ENCODE data around the gene HS3ST3A1.

HS3ST3A1 gene

DNA sequence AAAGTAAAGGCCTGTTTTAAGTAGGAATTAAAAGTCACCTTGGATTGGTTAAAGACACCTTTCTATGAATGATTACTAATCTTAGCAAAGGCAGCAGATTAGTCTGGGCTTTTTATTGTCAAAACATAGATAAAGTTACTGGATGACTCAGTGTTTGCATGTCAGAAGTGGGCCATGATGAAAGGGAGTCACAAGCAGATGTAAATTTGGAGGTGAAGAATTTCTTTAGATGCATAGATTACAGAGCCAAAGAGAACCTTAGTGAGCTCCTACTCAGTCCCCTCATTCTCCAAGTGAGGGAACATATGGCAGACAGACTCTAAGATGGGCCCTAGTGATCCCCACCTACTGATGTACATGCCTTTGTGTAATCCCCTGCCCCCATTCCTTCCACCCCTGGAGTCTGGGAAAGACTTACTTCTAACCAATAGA, 124.5 kb downstream of the HS3ST3A1 start:
- H3K27ac ChIP-seq (ENCODE audit: low read length) = no peak overlapping the region
- H3K36me3 ChIP-seq (ENCODE audit: control insufficient read depth, low read depth, low read length) = no peaks in the 10 kb centered on the region
- no peak overlapping the region for H3K4me3 ChIP-seq (ENCODE audit: low read length)
- no peak overlapping the region for H3K9ac ChIP-seq (ENCODE audit: low read length)
- H3K9me3 ChIP-seq (ENCODE audit: control insufficient read depth, low read depth, low read length) = peaks cover 16% of the 10 kb centered on the region
- H3K4me1 ChIP-seq (ENCODE audit: control insufficient read depth, low read depth, low read length) = no peaks in the 10 kb centered on the region
- no peaks in the 10 kb centered on the region for H3K27me3 ChIP-seq (ENCODE audit: control insufficient read depth, insufficient read depth, low read length)

DNA sequence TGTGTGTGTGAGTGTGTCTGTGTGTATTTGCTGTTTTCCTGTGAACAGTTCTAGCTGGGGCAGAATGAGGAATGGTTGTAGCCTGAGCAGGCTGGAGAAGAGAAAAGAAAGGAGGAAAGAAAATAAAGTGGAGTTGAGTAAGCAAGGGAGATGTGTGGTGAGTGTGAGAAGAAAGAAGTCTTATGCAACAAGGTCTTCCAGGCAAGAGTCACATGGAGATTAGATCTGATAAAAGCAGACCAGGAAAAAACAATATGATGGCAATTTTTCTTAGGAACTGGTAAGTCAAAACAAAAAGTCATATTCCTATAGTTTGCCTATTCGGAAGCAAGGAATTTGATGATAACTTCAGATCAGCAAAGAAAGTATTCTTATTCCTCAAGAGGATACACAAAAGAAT, 125.0 kb downstream of the HS3ST3A1 start:
- Histone ChIP-seq H3K36me3 (ENCODE audit: control insufficient read depth, low read depth, low read length) (no peaks in the 10 kb centered on the region), H3K9ac (ENCODE audit: low read length) (no peak overlapping the region), H3K27me3 (ENCODE audit: control insufficient read depth, insufficient read depth, low read length) (no peaks in the 10 kb centered on the region), H3K4me3 (ENCODE audit: low read length) (no peak overlapping the region), H3K27ac (ENCODE audit: low read length) (no peak overlapping the region), H3K4me1 (ENCODE audit: control insufficient read depth, low read depth, low read length) (no peaks in the 10 kb centered on the region), H3K9me3 (ENCODE audit: control insufficient read depth, low read depth, low read length) (peaks cover 14% of the 10 kb centered on the region)

GRCh38 chr17:13475574-13476223, 126.0 kb downstream of the HS3ST3A1 start:
- Histone ChIP-seq H3K27ac (ENCODE audit: low read length) (no peak overlapping the region), H3K4me3 (ENCODE audit: low read length) (no peak overlapping the region), H3K4me1 (ENCODE audit: control insufficient read depth, low read depth, low read length) (no peaks in the 10 kb centered on the region), H3K36me3 (ENCODE audit: control insufficient read depth, low read depth, low read length) (no peaks in the 10 kb centered on the region), H3K9ac (ENCODE audit: low read length) (no peak overlapping the region), H3K9me3 (ENCODE audit: control insufficient read depth, low read depth, low read length) (peaks cover 4% of the 10 kb centered on the region), H3K27me3 (ENCODE audit: control insufficient read depth, insufficient read depth, low read length) (no peaks in the 10 kb centered on the region)

- H3K9me3 ChIP-seq (ENCODE audit: control insufficient read depth, low read depth, low read length) = no peaks in the 10 kb centered on the region
- H3K27ac ChIP-seq (ENCODE audit: low read length) = no peak overlapping the region
- no peak overlapping the region for H3K4me3 ChIP-seq (ENCODE audit: low read length)
- H3K27me3 ChIP-seq (ENCODE audit: control insufficient read depth, insufficient read depth, low read length) = no peaks in the 10 kb centered on the region
- H3K4me1 ChIP-seq (ENCODE audit: control insufficient read depth, low read depth, low read length) = no peaks in the 10 kb centered on the region
- no peak overlapping the region for H3K9ac ChIP-seq (ENCODE audit: low read length)
- no peaks in the 10 kb centered on the region for H3K36me3 ChIP-seq (ENCODE audit: control insufficient read depth, low read depth, low read length)
Observed at GRCh38 chr17:13474073-13474800, 127.5 kb downstream of the HS3ST3A1 start.

- H3K4me1 ChIP-seq (ENCODE audit: control insufficient read depth, low read depth, low read length) = no peaks in the 10 kb centered on the region
- no peak overlapping the region for H3K9ac ChIP-seq (ENCODE audit: low read length)
- H3K36me3 ChIP-seq (ENCODE audit: control insufficient read depth, low read depth, low read length) = no peaks in the 10 kb centered on the region
Observed at GRCh38 chr17:13465678-13466077, 136.1 kb downstream of the HS3ST3A1 start.

GRCh38 chr17:13462673-13463124, 139.0 kb downstream of the HS3ST3A1 start:
- Histone ChIP-seq H3K36me3 (ENCODE audit: control insufficient read depth, low read depth, low read length) (no peaks in the 10 kb centered on the region), H3K4me3 (ENCODE audit: low read length) (no peak overlapping the region), H3K27ac (ENCODE audit: low read length) (no peak overlapping the region), H3K4me1 (ENCODE audit: control insufficient read depth, low read depth, low read length) (no peaks in the 10 kb centered on the region), H3K9ac (ENCODE audit: low read length) (no peak overlapping the region), H3K27me3 (ENCODE audit: control insufficient read depth, insufficient read depth, low read length) (no peaks in the 10 kb centered on the region), H3K9me3 (ENCODE audit: control insufficient read depth, low read depth, low read length) (no peaks in the 10 kb centered on the region)

More at GRCh38 chr17:13465678-13466077, 136.1 kb downstream of the HS3ST3A1 start:
- no peaks in the 10 kb centered on the region for H3K27me3 ChIP-seq (ENCODE audit: control insufficient read depth, insufficient read depth, low read length)
- no peak overlapping the region for H3K4me3 ChIP-seq (ENCODE audit: low read length)
- no peak overlapping the region for H3K27ac ChIP-seq (ENCODE audit: low read length)
- H3K9me3 ChIP-seq (ENCODE audit: control insufficient read depth, low read depth, low read length) = no peaks in the 10 kb centered on the region

- H3K9ac ChIP-seq (ENCODE audit: low read length) = no peak overlapping the region
- no peaks in the 10 kb centered on the region for H3K4me1 ChIP-seq (ENCODE audit: control insufficient read depth, low read depth, low read length)
- no peaks in the 10 kb centered on the region for H3K36me3 ChIP-seq (ENCODE audit: control insufficient read depth, low read depth, low read length)
- H3K27ac ChIP-seq (ENCODE audit: low read length) = no peak overlapping the region
- H3K27me3 ChIP-seq (ENCODE audit: control insufficient read depth, insufficient read depth, low read length) = no peaks in the 10 kb centered on the region
- no peak overlapping the region for H3K4me3 ChIP-seq (ENCODE audit: low read length)
- H3K9me3 ChIP-seq (ENCODE audit: control insufficient read depth, low read depth, low read length) = no peaks in the 10 kb centered on the region
Observed at GRCh38 chr17:13462146-13462545, 139.6 kb downstream of the HS3ST3A1 start.

DNA sequence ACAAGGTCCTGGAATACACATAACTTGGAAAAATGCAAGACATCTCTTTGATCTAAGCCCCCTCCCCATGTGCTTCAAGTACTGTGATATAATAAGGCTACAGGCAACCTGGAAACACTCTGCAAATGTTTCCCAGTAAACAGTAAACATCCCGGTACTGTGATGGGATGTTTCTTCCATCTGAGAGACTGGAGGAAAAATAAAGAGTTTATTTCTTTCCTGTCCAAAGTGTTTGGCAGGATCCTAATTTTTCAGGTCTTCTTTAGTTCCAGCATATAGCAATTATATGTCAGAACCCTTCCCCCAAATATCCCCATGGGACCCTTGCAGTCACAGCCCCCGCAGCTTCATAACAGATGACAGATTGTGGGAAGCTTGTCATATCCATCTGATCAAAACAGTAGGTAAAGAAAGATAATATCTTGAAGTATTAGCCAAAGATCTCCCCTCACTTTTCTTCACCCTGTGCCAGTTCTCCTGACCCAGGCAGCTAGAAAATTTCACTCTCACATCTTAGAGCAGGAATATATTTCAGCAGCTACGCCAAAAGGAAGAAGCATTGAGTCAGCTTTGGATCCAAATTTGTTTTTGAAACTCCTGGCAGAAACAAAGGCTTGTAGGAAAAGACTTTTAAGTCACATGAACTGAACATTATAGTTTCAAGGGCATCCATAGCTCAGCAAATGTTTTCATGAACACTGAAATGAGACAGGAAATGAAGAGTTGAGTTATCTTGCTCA, 141.3 kb downstream of the HS3ST3A1 start:
- no peak overlapping the region for H3K9ac ChIP-seq (ENCODE audit: low read length)
- H3K36me3 ChIP-seq (ENCODE audit: control insufficient read depth, low read depth, low read length) = no peaks in the 10 kb centered on the region
- H3K27ac ChIP-seq (ENCODE audit: low read length) = no peak overlapping the region
- no peaks in the 10 kb centered on the region for H3K9me3 ChIP-seq (ENCODE audit: control insufficient read depth, low read depth, low read length)
- H3K4me1 ChIP-seq (ENCODE audit: control insufficient read depth, low read depth, low read length) = no peaks in the 10 kb centered on the region
- no peaks in the 10 kb centered on the region for H3K27me3 ChIP-seq (ENCODE audit: control insufficient read depth, insufficient read depth, low read length)
- no peak overlapping the region for H3K4me3 ChIP-seq (ENCODE audit: low read length)

- Histone ChIP-seq H3K4me3 (ENCODE audit: low read length) (no peak overlapping the region), H3K4me1 (ENCODE audit: control insufficient read depth, low read depth, low read length) (no peaks in the 10 kb centered on the region), H3K27ac (ENCODE audit: low read length) (no peak overlapping the region), H3K36me3 (ENCODE audit: control insufficient read depth, low read depth, low read length) (no peaks in the 10 kb centered on the region), H3K9me3 (ENCODE audit: control insufficient read depth, low read depth, low read length) (no peaks in the 10 kb centered on the region), H3K27me3 (ENCODE audit: control insufficient read depth, insufficient read depth, low read length) (no peaks in the 10 kb centered on the region), H3K9ac (ENCODE audit: low read length) (no peak overlapping the region)
Observed at GRCh38 chr17:13457783-13458182, 143.9 kb downstream of the HS3ST3A1 start.
